Activated CD8-positive, alpha-beta T cell treated with anti-CD3 and anti-CD28 coated beads for 36 hours (primary cell): ENCODE measurements around the gene CXCL16. TPM values are rescaled to one million over a fixed set of nuclear protein-coding genes. Genes with fewer than 3 reads are reported as not detected.

Source experiments
- ATAC-seq: fragments of 200-7000 bp; cut with Tn5 transposase; one replicate; pipeline ENCODE4 v1.10.0; 2021; ENCODE audit warnings: mild to moderate bottlenecking, moderate library complexity
- CTCF ChIA-PET: fragments of 350-600 bp; sonication (Branson Sonifier 250); formaldehyde crosslinking; loops from one replicate; lab custom pipeline; 2021; ENCODE audit warnings: antibody characterized with exemption; lab: Charles Lee
- POLR2A ChIA-PET: fragments of 350-600 bp; sonication (Branson Sonifier 250); formaldehyde crosslinking; loops from one replicate; lab custom pipeline; 2021; ENCODE audit warnings: antibody characterized with exemption; lab: Charles Lee
- DNase-seq: peaks from one replicate; pipeline ENCODE4 v3.0.0-alpha.2; 2020
- H3K27ac Mint-ChIP-seq: one replicate; pipeline ENCODE4 v1.8.0; 2021; ENCODE audit warnings: mild to moderate bottlenecking, mixed read lengths
- H3K27me3 Mint-ChIP-seq: one replicate; pipeline ENCODE4 v1.8.0; 2021; ENCODE audit warnings: mixed read lengths
- H3K36me3 Mint-ChIP-seq: one replicate; pipeline ENCODE4 v1.8.0; 2021; ENCODE audit warnings: low read depth, mixed read lengths
- H3K4me1 Mint-ChIP-seq: one replicate; pipeline ENCODE4 v1.8.0; 2021; ENCODE audit warnings: low read depth, mixed read lengths
- H3K4me3 Mint-ChIP-seq: one replicate; pipeline ENCODE4 v1.8.0; 2021; ENCODE audit warnings: mild to moderate bottlenecking, moderate library complexity, mixed read lengths
- H3K9me3 Mint-ChIP-seq: one replicate; pipeline ENCODE4 v1.8.0; 2021; ENCODE audit warnings: mixed read lengths
- intact Hi-C: fragments of 100-400 bp; cut with micrococcal nuclease; formaldehyde crosslinking; loops from one replicate; pipeline ENCODE4 v1.10.0; 2022
- total RNA-seq, 2 experiments: library from RNA; stranded (reverse); gene quantifications; one replicate each; pipeline ENCODE4 v1.2.3, GENCODE V29; 2021
- TF ChIP-seq, protein P1 (sequence below): fragments of 200-600 bp; IDR thresholded peaks from one replicate; pipeline ENCODE4 v1.8.0; 2022; ENCODE audit warnings: antibody characterized with exemption, mild to moderate bottlenecking

Gene CXCL16
- total RNA-seq, 2 experiments from 2014 or later: 2.0 to 2.5 TPM

GRCh38 chr17:4768298-4768697 is 28.6 kb upstream of the CXCL16 start:
- no peak overlapping the region for H3K4me3 Mint-ChIP-seq
- H3K27me3 Mint-ChIP-seq: no peaks in the 10 kb centered on the region
- TF ChIP-seq, protein P1, sequence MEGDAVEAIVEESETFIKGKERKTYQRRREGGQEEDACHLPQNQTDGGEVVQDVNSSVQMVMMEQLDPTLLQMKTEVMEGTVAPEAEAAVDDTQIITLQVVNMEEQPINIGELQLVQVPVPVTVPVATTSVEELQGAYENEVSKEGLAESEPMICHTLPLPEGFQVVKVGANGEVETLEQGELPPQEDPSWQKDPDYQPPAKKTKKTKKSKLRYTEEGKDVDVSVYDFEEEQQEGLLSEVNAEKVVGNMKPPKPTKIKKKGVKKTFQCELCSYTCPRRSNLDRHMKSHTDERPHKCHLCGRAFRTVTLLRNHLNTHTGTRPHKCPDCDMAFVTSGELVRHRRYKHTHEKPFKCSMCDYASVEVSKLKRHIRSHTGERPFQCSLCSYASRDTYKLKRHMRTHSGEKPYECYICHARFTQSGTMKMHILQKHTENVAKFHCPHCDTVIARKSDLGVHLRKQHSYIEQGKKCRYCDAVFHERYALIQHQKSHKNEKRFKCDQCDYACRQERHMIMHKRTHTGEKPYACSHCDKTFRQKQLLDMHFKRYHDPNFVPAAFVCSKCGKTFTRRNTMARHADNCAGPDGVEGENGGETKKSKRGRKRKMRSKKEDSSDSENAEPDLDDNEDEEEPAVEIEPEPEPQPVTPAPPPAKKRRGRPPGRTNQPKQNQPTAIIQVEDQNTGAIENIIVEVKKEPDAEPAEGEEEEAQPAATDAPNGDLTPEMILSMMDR: no peak
- peaks cover 6% of the 10 kb centered on the region for H3K4me1 Mint-ChIP-seq
- intact Hi-C loops: no loop called here
- no peaks in the 10 kb centered on the region for H3K36me3 Mint-ChIP-seq
- DNase-seq (no peak), ATAC-seq (no peak)
- no peaks in the 10 kb centered on the region for H3K9me3 Mint-ChIP-seq
- H3K27ac Mint-ChIP-seq: no peak overlapping the region
- ChIA-PET CTCF (no interaction called here), POLR2A (no interaction called here)

GRCh38 chr17:4766723-4767122 is 27.0 kb upstream of the CXCL16 start:
- CTCF ChIA-PET: interaction anchor here (1.3 kb wide), 1 partner anchor 53 kb away, joined by 3 read pairs; no protein-coding TSS in a partner anchor
- H3K27ac Mint-ChIP-seq: no peak overlapping the region

DNA sequence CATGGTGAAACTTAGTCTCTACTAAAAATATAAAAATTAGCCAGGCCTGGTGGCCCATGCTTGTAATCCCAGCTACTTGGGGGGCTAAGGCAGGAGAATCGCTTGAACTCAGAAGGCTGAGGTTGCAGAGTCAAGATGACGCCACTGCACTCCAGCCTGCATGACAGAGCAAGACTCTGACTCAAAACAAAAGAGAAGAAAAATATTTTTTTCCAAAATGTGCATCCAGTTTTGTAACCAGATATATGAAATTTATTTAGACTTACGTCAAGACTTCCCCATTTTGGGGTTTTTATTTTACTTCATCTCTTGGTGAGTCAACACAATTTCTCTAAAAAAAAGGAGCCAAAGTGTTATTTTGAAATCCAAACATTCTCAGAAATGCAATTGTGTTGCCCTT is 26.5 kb upstream of the CXCL16 start:
- ATAC-seq (no peak), DNase-seq (no peak)
- TF ChIP-seq, protein P1: no peak
- H3K36me3 Mint-ChIP-seq: no peaks in the 10 kb centered on the region
- ChIA-PET CTCF (interaction anchor here (1.3 kb wide), 1 partner anchor 54 kb away, joined by 3 read pairs; no protein-coding TSS in a partner anchor), POLR2A (no interaction called here)
- no peak overlapping the region for H3K4me3 Mint-ChIP-seq
- no peak overlapping the region for H3K27ac Mint-ChIP-seq
- no peaks in the 10 kb centered on the region for H3K9me3 Mint-ChIP-seq
- no peaks in the 10 kb centered on the region for H3K27me3 Mint-ChIP-seq
- intact Hi-C loops: no loop called here
- peaks cover 2% of the 10 kb centered on the region for H3K4me1 Mint-ChIP-seq

More at GRCh38 chr17:4766723-4767122, 27.0 kb upstream of the CXCL16 start:
- DNase-seq (no peak), ATAC-seq (no peak)
- TF ChIP-seq, protein P1: no peak
- H3K4me3 Mint-ChIP-seq: no peak overlapping the region
- H3K9me3 Mint-ChIP-seq: no peaks in the 10 kb centered on the region
- H3K4me1 Mint-ChIP-seq: peaks cover 6% of the 10 kb centered on the region
- no peaks in the 10 kb centered on the region for H3K36me3 Mint-ChIP-seq
- POLR2A ChIA-PET: interaction anchor here (0.5 kb wide), 1 partner anchor 170 kb away, joined by 3 read pairs; no protein-coding TSS in a partner anchor
- no peaks in the 10 kb centered on the region for H3K27me3 Mint-ChIP-seq
- intact Hi-C loops: no loop called here

- H3K4me3 Mint-ChIP-seq: no peak overlapping the region
- H3K36me3 Mint-ChIP-seq: no peaks in the 10 kb centered on the region
- CTCF ChIA-PET: no interaction called here
- no peaks in the 10 kb centered on the region for H3K27me3 Mint-ChIP-seq
- ATAC-seq (no peak), DNase-seq (no peak)
- no peaks in the 10 kb centered on the region for H3K9me3 Mint-ChIP-seq
- H3K27ac Mint-ChIP-seq: no peak overlapping the region
- H3K4me1 Mint-ChIP-seq: no peaks in the 10 kb centered on the region
- POLR2A ChIA-PET: no interaction called here
- TF ChIP-seq, protein P1: no peak
- intact Hi-C loops: no loop called here
Measured at GRCh38 chr17:4764595-4764994, 24.9 kb upstream of the CXCL16 start.

- TF ChIP-seq, protein P1: no peak
- ATAC-seq (no peak), DNase-seq (no peak)
- Mint-ChIP-seq H3K4me1 (no peaks in the 10 kb centered on the region), H3K9me3 (no peaks in the 10 kb centered on the region), H3K4me3 (no peak overlapping the region), H3K27me3 (peaks cover 6% of the 10 kb centered on the region), H3K27ac (no peak overlapping the region), H3K36me3 (no peaks in the 10 kb centered on the region)
- intact Hi-C loops: no loop called here
- ChIA-PET POLR2A (no interaction called here), CTCF (no interaction called here)
Measured at GRCh38 chr17:4759776-4760236, 20.1 kb upstream of the CXCL16 start.
